Panc1 (cell line): ENCODE results near the gene TNIK.

Source experiments
- SIN3A ChIP-seq: IDR thresholded peaks from 2 replicates; pipeline ENCODE4 v1.6.1; 2012; ENCODE audit warnings: low read depth, mild to moderate bottlenecking, low read length, moderate library complexity, borderline replicate concordance; ENCODE audit not compliant: insufficient read depth
- TF ChIP-seq, protein P1 (sequence below): fragments of 450-650 bp; IDR thresholded peaks from 2 replicates; pipeline ENCODE4 v1.5.1; 2017; ENCODE audit warnings: mild to moderate bottlenecking

DNA sequence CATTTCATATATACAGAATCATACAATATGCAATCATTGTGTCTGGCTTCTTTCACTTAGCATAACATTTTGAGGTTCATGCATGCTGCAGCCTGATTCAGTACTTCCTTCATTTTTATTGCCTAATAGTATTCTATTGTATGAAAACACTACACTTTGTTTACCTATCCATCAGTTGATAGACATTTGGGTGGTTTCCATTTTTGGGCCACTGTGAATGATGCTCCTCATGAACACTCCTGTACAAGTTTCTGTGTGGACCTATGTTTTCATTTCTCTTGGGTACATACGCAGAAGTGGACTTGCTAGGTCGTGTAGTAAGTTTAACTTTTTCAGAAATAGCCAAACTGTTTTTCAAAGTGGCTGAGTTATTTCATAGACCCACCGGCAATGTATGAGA is 18.8 kb downstream of the TNIK start:
- TF ChIP-seq, protein P1, sequence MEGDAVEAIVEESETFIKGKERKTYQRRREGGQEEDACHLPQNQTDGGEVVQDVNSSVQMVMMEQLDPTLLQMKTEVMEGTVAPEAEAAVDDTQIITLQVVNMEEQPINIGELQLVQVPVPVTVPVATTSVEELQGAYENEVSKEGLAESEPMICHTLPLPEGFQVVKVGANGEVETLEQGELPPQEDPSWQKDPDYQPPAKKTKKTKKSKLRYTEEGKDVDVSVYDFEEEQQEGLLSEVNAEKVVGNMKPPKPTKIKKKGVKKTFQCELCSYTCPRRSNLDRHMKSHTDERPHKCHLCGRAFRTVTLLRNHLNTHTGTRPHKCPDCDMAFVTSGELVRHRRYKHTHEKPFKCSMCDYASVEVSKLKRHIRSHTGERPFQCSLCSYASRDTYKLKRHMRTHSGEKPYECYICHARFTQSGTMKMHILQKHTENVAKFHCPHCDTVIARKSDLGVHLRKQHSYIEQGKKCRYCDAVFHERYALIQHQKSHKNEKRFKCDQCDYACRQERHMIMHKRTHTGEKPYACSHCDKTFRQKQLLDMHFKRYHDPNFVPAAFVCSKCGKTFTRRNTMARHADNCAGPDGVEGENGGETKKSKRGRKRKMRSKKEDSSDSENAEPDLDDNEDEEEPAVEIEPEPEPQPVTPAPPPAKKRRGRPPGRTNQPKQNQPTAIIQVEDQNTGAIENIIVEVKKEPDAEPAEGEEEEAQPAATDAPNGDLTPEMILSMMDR: no peak
- TF ChIP-seq SIN3A: no peak
